Hepatocyte (in vitro differentiated cells): Measurements from ENCODE around the gene PPFIA4. TPM values are rescaled to one million over a fixed set of nuclear protein-coding genes. Genes with fewer than 3 reads are reported as not detected.

Experiments
- DNase-seq: peaks from one replicate; pipeline ENCODE4 v3.0.0-alpha.2; 2016; ENCODE audit warnings: low spot score
- H2AFZ ChIP-seq: fragments of 200-600 bp; sonication (generic); 2 replicates; pipeline ENCODE4 v1.6.0; 2016; ENCODE audit warnings: antibody characterized with exemption, mild to moderate bottlenecking
- H3K27ac ChIP-seq: fragments of 200-600 bp; sonication (generic); 2 replicates; pipeline ENCODE4 v1.5.1; 2016; ENCODE audit warnings: mild to moderate bottlenecking
- H3K27me3 ChIP-seq: fragments of 200-600 bp; sonication (generic); 2 replicates; pipeline ENCODE4 v1.6.1; 2016
- H3K36me3 ChIP-seq: fragments of 200-600 bp; sonication (generic); replicated peaks from 2 replicates; pipeline ENCODE4 v1.5.1; 2016; ENCODE audit warnings: low read depth; ENCODE audit not compliant: insufficient read depth
- H3K4me1 ChIP-seq: fragments of 200-600 bp; sonication (generic); 2 replicates; pipeline ENCODE4 v1.5.1; 2016; ENCODE audit warnings: mild to moderate bottlenecking, moderate library complexity; ENCODE audit not compliant: insufficient read depth
- H3K4me2 ChIP-seq: fragments of 200-600 bp; sonication (generic); 2 replicates; pipeline ENCODE4 v1.6.0; 2016
- H3K4me3 ChIP-seq: fragments of 200-600 bp; sonication (generic); 2 replicates; pipeline ENCODE4 v1.5.1; 2016; ENCODE audit warnings: mild to moderate bottlenecking
- H3K79me2 ChIP-seq: fragments of 200-600 bp; sonication (generic); 2 replicates; pipeline ENCODE4 v1.6.0; 2017; ENCODE audit warnings: mild to moderate bottlenecking
- H3K9me2 ChIP-seq: fragments of 200-600 bp; sonication (generic); replicated peaks from 2 replicates; pipeline ENCODE4 v1.6.0; 2017; ENCODE audit warnings: mild to moderate bottlenecking; ENCODE audit not compliant: insufficient read depth
- H3K9me3 ChIP-seq: fragments of 200-600 bp; sonication (generic); 2 replicates; pipeline ENCODE4 v1.5.1; 2016; ENCODE audit warnings: low read depth, mild to moderate bottlenecking
- H4K20me1 ChIP-seq: fragments of 200-600 bp; sonication (generic); 2 replicates; pipeline ENCODE4 v1.6.0; 2016; ENCODE audit warnings: mild to moderate bottlenecking; ENCODE audit not compliant: insufficient read depth, poor library complexity, severe bottlenecking
- CTCF ChIP-seq: fragments of 200-600 bp; sonication (generic); IDR thresholded peaks from 2 replicates; pipeline ENCODE4 v1.5.1; 2016; ENCODE audit warnings: antibody characterized with exemption, mild to moderate bottlenecking; ENCODE audit not compliant: poor library complexity
- EZH2 ChIP-seq: fragments of 200-600 bp; sonication (generic); IDR thresholded peaks from 2 replicates; pipeline ENCODE4 v1.6.1; 2016; ENCODE audit warnings: antibody characterized with exemption, mild to moderate bottlenecking, borderline replicate concordance
- EZH2phosphoT487 ChIP-seq: fragments of 200-600 bp; sonication (generic); IDR thresholded peaks from one replicate; pipeline ENCODE4 v1.6.1; 2018; ENCODE audit warnings: antibody characterized with exemption, mild to moderate bottlenecking, low read depth, moderate library complexity; ENCODE audit not compliant: unreplicated experiment, severe bottlenecking
- WGBS: methylation state at CpG from one replicate; pipeline ENCODE4 v1.1.6; 2016; ENCODE audit warnings: low lambda C conversion rate; ENCODE audit errors: missing lambda C conversion rate; 5-methylcytosine and 5-hydroxymethylcytosine counted together
- polyA plus RNA-seq: library from polyadenylated mRNA; unstranded; fragments of >200 nt; fragmentation: Nextera tagmentation; extraction: Ambion mirVana; gene quantifications from 2 replicates; pipeline ENCODE4 v1.2.1, GENCODE V29; 2016
- total RNA-seq: library from RNA; depleted of rRNA; stranded (reverse); fragments of >200 nt; gene quantifications from 2 replicates; pipeline ENCODE4 v1.2.3, GENCODE V29; 2014

PPFIA4 gene
- total and polyA plus RNA-seq, 2 experiments from 2014 or later, result 1.4 to 1.7 TPM

- 57% methylated on average over 4 of the region's 4 CpGs for WGBS
- Histone ChIP-seq H3K4me3 (no peak overlapping the region), H3K79me2 (no peaks in the 10 kb centered on the region), H2AFZ (no peak overlapping the region), H3K27me3 (no peaks in the 10 kb centered on the region), H3K36me3 (no peaks in the 10 kb centered on the region), H3K27ac (no peak overlapping the region), H3K9me3 (peaks cover 15% of the 10 kb centered on the region), H3K4me1 (no peaks in the 10 kb centered on the region), H3K9me2 (no peaks in the 10 kb centered on the region), H4K20me1 (no peaks in the 10 kb centered on the region), H3K4me2 (no peak overlapping the region)
- no peak for TF ChIP-seq EZH2phosphoT487
- TF ChIP-seq CTCF, result no peak
- no peak for TF ChIP-seq EZH2
- DNase-seq, result no peak
These were observed 64.8 kb downstream of the PPFIA4 start for GRCh38 chr1:203091199-203091477.

- no peaks in the 10 kb centered on the region for H4K20me1 ChIP-seq
- H2AFZ ChIP-seq, result no peak overlapping the region
- H3K36me3 ChIP-seq, result no peaks in the 10 kb centered on the region
- WGBS, result 73% methylated on average over 6 of the region's 6 CpGs
- DNase-seq, result no peak
- no peaks in the 10 kb centered on the region for H3K9me2 ChIP-seq
- H3K4me1 ChIP-seq, result no peaks in the 10 kb centered on the region
- H3K9me3 ChIP-seq, result peaks cover 15% of the 10 kb centered on the region
- H3K79me2 ChIP-seq, result no peaks in the 10 kb centered on the region
- H3K27ac ChIP-seq, result no peak overlapping the region
- H3K27me3 ChIP-seq, result no peaks in the 10 kb centered on the region
- H3K4me3 ChIP-seq, result no peak overlapping the region
- TF ChIP-seq EZH2 (no peak), EZH2phosphoT487 (no peak), CTCF (no peak)
- H3K4me2 ChIP-seq, result no peak overlapping the region
These were observed 65.6 kb downstream of the PPFIA4 start for GRCh38 chr1:203091761-203092330.

GRCh38 chr1:203093754-203094410 lies 67.6 kb downstream of the PPFIA4 start:
- no peak overlapping the region for H3K4me2 ChIP-seq
- DNase-seq, result no peak
- H3K36me3 ChIP-seq, result no peaks in the 10 kb centered on the region
- H2AFZ ChIP-seq, result no peak overlapping the region
- H3K9me3 ChIP-seq, result peaks cover 15% of the 10 kb centered on the region
- no peaks in the 10 kb centered on the region for H3K4me1 ChIP-seq
- no peaks in the 10 kb centered on the region for H3K27me3 ChIP-seq
- WGBS, result 79% methylated on average over 1 of the region's 1 CpG
- H3K79me2 ChIP-seq, result no peaks in the 10 kb centered on the region
- TF ChIP-seq EZH2phosphoT487, result no peak
- no peak for TF ChIP-seq CTCF
- no peak for TF ChIP-seq EZH2
- H3K27ac ChIP-seq, result no peak overlapping the region
- no peak overlapping the region for H3K4me3 ChIP-seq
- H3K9me2 ChIP-seq, result no peaks in the 10 kb centered on the region
- H4K20me1 ChIP-seq, result no peaks in the 10 kb centered on the region
